ENCODE results near the gene MEGF6.
"Not testable (repeated sequence)": the region's sequence is repeated elsewhere in the genome, so short reads cannot be mapped to it uniquely, and the experiment has no call there.

Gene MEGF6

GRCh38 chr1:3629561-3630160 lies 18.4 kb upstream of the MEGF6 start:
- DNase-seq, result no peak

- DNase-seq, result no peak
Observed at GRCh38 chr1:3628445-3628844, 17.1 kb upstream of the MEGF6 start.

- DNase-seq, result no peak
Observed at GRCh38 chr1:3627515-3628253, 16.4 kb upstream of the MEGF6 start.

- no peak for DNase-seq
Observed at GRCh38 chr1:3626025-3626424, 14.7 kb upstream of the MEGF6 start.

GRCh38 chr1:3625151-3625907 lies 14.0 kb upstream of the MEGF6 start:
- DNase-seq, result peak; percentile 33

GRCh38 chr1:3624200-3625136 lies 13.2 kb upstream of the MEGF6 start, which contains the start of gene TPRG1L:
Gene TPRG1L, plus strand, starts transcription at chr1:3625015. Its CDS starts 58 bp downstream, at chr1:3625073.
- peak; percentile 97 for DNase-seq

- no peak for DNase-seq
Observed at GRCh38 chr1:3623441-3624199, 12.3 kb upstream of the MEGF6 start.

- DNase-seq, result not testable (repeated sequence)
Observed at GRCh38 chr1:3622102-3622501, 10.8 kb upstream of the MEGF6 start.

GRCh38 chr1:3621151-3621671 lies 9.9 kb upstream of the MEGF6 start:
- DNase-seq, result not testable (repeated sequence)

- no peak for DNase-seq
Observed at GRCh38 chr1:3620708-3621107, 9.4 kb upstream of the MEGF6 start.

GRCh38 chr1:3618881-3619671 lies 7.8 kb upstream of the MEGF6 start:
- DNase-seq, result peak; percentile 73

GRCh38 chr1:3618531-3618880 lies 7.2 kb upstream of the MEGF6 start:
- DNase-seq, result no peak

- DNase-seq, result no peak
Observed at GRCh38 chr1:3617806-3618345, 6.6 kb upstream of the MEGF6 start.

GRCh38 chr1:3616861-3617260 lies 5.6 kb upstream of the MEGF6 start:
- no peak for DNase-seq

- DNase-seq, result no peak
Observed at GRCh38 chr1:3614755-3615742, 3.7 kb upstream of the MEGF6 start.

- DNase-seq, result no peak
Observed at GRCh38 chr1:3612123-3612522, 815 bp upstream of the MEGF6 start.

- no peak for DNase-seq
Observed at GRCh38 chr1:3610527-3611169, 660 bp downstream of the MEGF6 start.

GRCh38 chr1:3609769-3610526 lies 1.4 kb downstream of the MEGF6 start:
- DNase-seq, result no peak

Data from effector CD4-positive, alpha-beta T cell (primary cell).